WTC11 (cell line): Measurements from ENCODE around the gene BZW2. TPM values are rescaled to one million over a fixed set of nuclear protein-coding genes. Genes with fewer than 3 reads are reported as not detected.

ENCODE experiments used
- ATAC-seq: fragments of 200-7000 bp; cut with Tn5 transposase; 2 replicates; pipeline ENCODE4 v1.10.0; 2021; ENCODE audit warnings: mild to moderate bottlenecking, moderate library complexity
- CTCF ChIA-PET: fragments of 300-600 bp; sonication (Branson Sonifier 250); formaldehyde crosslinking; loops from one replicate; lab custom pipeline; 2021; ENCODE audit warnings: antibody characterized with exemption; lab: Charles Lee
- POLR2A ChIA-PET: fragments of 350-600 bp; sonication (Branson Sonifier 250); formaldehyde crosslinking; loops from one replicate; lab custom pipeline; 2021; ENCODE audit warnings: antibody characterized with exemption; lab: Charles Lee
- DNase-seq: peaks from one replicate; pipeline ENCODE4 v3.0.0; 2021; ENCODE audit warnings: low spot score
- H3K27ac Mint-ChIP-seq: 2 replicates; pipeline ENCODE4 v1.8.0; 2021; ENCODE audit warnings: mixed read lengths
- H3K27me3 Mint-ChIP-seq: 2 replicates; pipeline ENCODE4 v1.8.0; 2021; ENCODE audit warnings: low read depth, mild to moderate bottlenecking, moderate library complexity, mixed read lengths
- H3K36me3 Mint-ChIP-seq: 2 replicates; pipeline ENCODE4 v1.8.0; 2021; ENCODE audit warnings: mixed read lengths
- H3K4me1 Mint-ChIP-seq: 2 replicates; pipeline ENCODE4 v1.8.0; 2022; ENCODE audit warnings: mixed read lengths
- H3K4me3 Mint-ChIP-seq: 2 replicates; pipeline ENCODE4 v1.8.0; 2021; ENCODE audit warnings: mild to moderate bottlenecking, moderate library complexity, mixed read lengths
- H3K9me3 Mint-ChIP-seq: 2 replicates; pipeline ENCODE4 v1.8.0; 2021; ENCODE audit warnings: mixed read lengths
- ATF1 ChIP-seq: sonication (generic); formaldehyde crosslinking; IDR thresholded peaks from 2 replicates; pipeline ENCODE4 v1.8.1; 2023; ENCODE audit warnings: mild to moderate bottlenecking, moderate library complexity, missing genetic modification reagents
- E2F4 ChIP-seq: sonication (generic); formaldehyde crosslinking; IDR thresholded peaks from 2 replicates; pipeline ENCODE4 v1.8.1; 2022; ENCODE audit warnings: low read depth, mild to moderate bottlenecking, moderate library complexity, missing genetic modification reagents, borderline replicate concordance
- E2F5 ChIP-seq: sonication (generic); formaldehyde crosslinking; IDR thresholded peaks from 2 replicates; pipeline ENCODE4 v1.8.1; 2022; ENCODE audit warnings: mild to moderate bottlenecking, moderate library complexity, missing genetic modification reagents
- FOXJ3 ChIP-seq: sonication (generic); formaldehyde crosslinking; IDR thresholded peaks from 2 replicates; pipeline ENCODE4 v1.9.0; 2021; ENCODE audit warnings: missing genetic modification reagents, mild to moderate bottlenecking, borderline replicate concordance
- FOXP1 ChIP-seq: sonication (generic); formaldehyde crosslinking; IDR thresholded peaks from 2 replicates; pipeline ENCODE4 v1.8.0; 2022; ENCODE audit warnings: missing genetic modification reagents, mild to moderate bottlenecking, moderate library complexity, borderline replicate concordance
- GRHL2 ChIP-seq: fragments of 250-450 bp; sonication (Bioruptor Pico); IDR thresholded peaks from 2 replicates; pipeline ENCODE4 v1.8.0; 2022; ENCODE audit warnings: mild to moderate bottlenecking, moderate library complexity; ENCODE audit not compliant: insufficient replicate concordance, severe bottlenecking
- HMGA2 ChIP-seq: fragments of 250-450 bp; sonication (Bioruptor Pico); IDR thresholded peaks from 2 replicates; pipeline ENCODE4 v1.4.0; 2021; ENCODE audit warnings: mild to moderate bottlenecking, moderate library complexity
- IRF2 ChIP-seq: sonication (generic); formaldehyde crosslinking; IDR thresholded peaks from 2 replicates; pipeline ENCODE4 v1.8.0; 2022; ENCODE audit warnings: low read depth, missing genetic modification reagents, borderline replicate concordance
- JUN ChIP-seq: sonication (generic); formaldehyde crosslinking; IDR thresholded peaks from 2 replicates; pipeline ENCODE4 v1.8.0; 2023; ENCODE audit warnings: mild to moderate bottlenecking, missing genetic modification reagents
- NFATC4 ChIP-seq: fragments of 250-450 bp; sonication (Bioruptor Pico); IDR thresholded peaks from 2 replicates; pipeline ENCODE4 v1.9.0; 2021; ENCODE audit warnings: mild to moderate bottlenecking
- NFE2L1 ChIP-seq: sonication (generic); formaldehyde crosslinking; IDR thresholded peaks from 2 replicates; pipeline ENCODE4 v1.8.1; 2023; ENCODE audit warnings: missing genetic modification reagents
- NR3C1 ChIP-seq: sonication (generic); formaldehyde crosslinking; conservative IDR thresholded peaks from 2 replicates; pipeline ENCODE4 v1.8.1; 2023; ENCODE audit warnings: low read depth, mild to moderate bottlenecking, missing genetic modification reagents
- OVOL2 ChIP-seq: fragments of 250-450 bp; sonication (Bioruptor Pico); IDR thresholded peaks from 2 replicates; pipeline ENCODE4 v1.9.0; 2021; ENCODE audit warnings: mild to moderate bottlenecking, borderline replicate concordance
- TCF7 ChIP-seq: sonication (generic); formaldehyde crosslinking; IDR thresholded peaks from 2 replicates; pipeline ENCODE4 v1.8.0; 2022; ENCODE audit warnings: mild to moderate bottlenecking, low read depth, missing genetic modification reagents, moderate library complexity
- ZNF121 ChIP-seq: sonication (generic); formaldehyde crosslinking; IDR thresholded peaks from 2 replicates; pipeline ENCODE4 v1.8.0; 2023; ENCODE audit warnings: missing genetic modification reagents
- ZNF232 ChIP-seq: sonication (generic); formaldehyde crosslinking; IDR thresholded peaks from 2 replicates; pipeline ENCODE4 v1.8.0; 2022; ENCODE audit warnings: mild to moderate bottlenecking, missing genetic modification reagents
- ZNF423 ChIP-seq: fragments of 250-450 bp; sonication (Bioruptor Pico); IDR thresholded peaks from 2 replicates; pipeline ENCODE4 v2.1.2; 2022; ENCODE audit warnings: mild to moderate bottlenecking, moderate library complexity
- ZNF532 ChIP-seq: fragments of 250-450 bp; sonication (Bioruptor Pico); IDR thresholded peaks from 2 replicates; pipeline ENCODE4 v1.9.0; 2021; ENCODE audit warnings: mild to moderate bottlenecking, borderline replicate concordance
- total RNA-seq: library from RNA; stranded (reverse); gene quantifications from 3 replicates; pipeline ENCODE4 v1.2.3, GENCODE V29; 2021
- TF ChIP-seq, protein P1 (sequence below): sonication (generic); formaldehyde crosslinking; IDR thresholded peaks from 2 replicates; pipeline ENCODE4 v1.8.0; 2023; ENCODE audit warnings: missing genetic modification reagents
- TF ChIP-seq, protein P2 (sequence below): fragments of 250-450 bp; sonication (Bioruptor Pico); IDR thresholded peaks from 2 replicates; pipeline ENCODE4 v1.8.0; 2021; ENCODE audit warnings: mild to moderate bottlenecking
- TF ChIP-seq, protein P3 (sequence below): sonication (generic); formaldehyde crosslinking; IDR thresholded peaks from 2 replicates; pipeline ENCODE4 v1.8.0; 2022; ENCODE audit warnings: mild to moderate bottlenecking, missing genetic modification reagents
- TF ChIP-seq, protein P4 (sequence below): sonication (generic); formaldehyde crosslinking; IDR thresholded peaks from 2 replicates; pipeline ENCODE4 v1.8.1; 2023; ENCODE audit warnings: mild to moderate bottlenecking, missing genetic modification reagents, moderate library complexity

The BZW2 gene
- total RNA-seq, 1 experiment from 2014 or later, result 105 TPM

DNA sequence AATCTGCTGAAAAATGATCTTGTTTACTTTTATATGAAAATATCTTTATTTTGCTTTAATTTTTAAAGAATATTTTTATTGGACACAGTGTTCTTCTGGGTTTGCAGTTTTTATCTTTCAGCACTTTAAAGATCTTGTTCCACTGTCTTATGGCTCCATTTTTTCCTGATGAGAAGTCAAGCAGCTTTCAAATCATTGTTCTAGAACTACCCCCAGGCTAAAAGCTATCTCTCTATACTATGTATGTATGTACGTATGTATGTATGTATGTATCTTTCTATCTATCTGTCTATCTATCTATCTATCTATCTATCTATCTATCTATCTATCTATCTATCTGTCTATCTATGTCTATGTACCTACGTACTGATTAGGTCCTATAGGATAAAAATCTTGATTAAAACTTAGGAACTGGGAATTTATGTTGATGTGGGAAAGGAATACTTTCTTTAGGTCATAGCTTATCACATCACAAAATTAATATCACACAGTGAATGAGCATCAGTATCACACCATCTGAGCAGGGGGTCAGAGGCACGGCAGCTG is 72.2 kb downstream of the BZW2 start (continued):
- TF ChIP-seq E2F5 (no peak), NFATC4 (CRISPR knock-in tag) (no peak)

DNA sequence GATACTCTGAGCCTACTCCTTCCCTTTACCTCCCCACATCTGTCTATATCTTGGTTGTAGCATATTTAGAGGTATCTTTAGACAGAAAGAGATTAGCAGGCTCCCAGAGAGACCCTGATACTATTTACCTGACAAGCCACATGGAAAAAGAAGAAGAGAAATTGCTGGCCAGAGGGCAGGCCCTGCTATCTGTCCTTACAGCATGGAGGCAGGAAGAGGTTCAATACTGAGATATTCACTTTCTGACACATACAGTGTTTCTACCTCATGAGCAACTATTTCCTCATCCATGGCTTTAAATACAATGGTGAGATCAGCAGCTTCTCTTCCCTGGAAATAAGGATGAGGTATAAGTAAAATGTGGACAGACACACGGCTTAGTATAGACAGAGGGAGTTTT is 73.7 kb downstream of the BZW2 start:
- H3K4me1 Mint-ChIP-seq, result peaks cover 4% of the 10 kb centered on the region
- ATAC-seq (no peak), DNase-seq (no peak)
- H3K27ac Mint-ChIP-seq, result peak overlapping the region; percentile 6
- ChIA-PET POLR2A (no interaction called here), CTCF (no interaction called here)
- H3K36me3 Mint-ChIP-seq, result no peaks in the 10 kb centered on the region
- no peaks in the 10 kb centered on the region for H3K27me3 Mint-ChIP-seq
- H3K9me3 Mint-ChIP-seq, result no peaks in the 10 kb centered on the region
- H3K4me3 Mint-ChIP-seq, result no peak overlapping the region
- TF ChIP-seq, protein P1, sequence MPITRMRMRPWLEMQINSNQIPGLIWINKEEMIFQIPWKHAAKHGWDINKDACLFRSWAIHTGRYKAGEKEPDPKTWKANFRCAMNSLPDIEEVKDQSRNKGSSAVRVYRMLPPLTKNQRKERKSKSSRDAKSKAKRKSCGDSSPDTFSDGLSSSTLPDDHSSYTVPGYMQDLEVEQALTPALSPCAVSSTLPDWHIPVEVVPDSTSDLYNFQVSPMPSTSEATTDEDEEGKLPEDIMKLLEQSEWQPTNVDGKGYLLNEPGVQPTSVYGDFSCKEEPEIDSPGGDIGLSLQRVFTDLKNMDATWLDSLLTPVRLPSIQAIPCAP (CRISPR knock-in tag), result no peak
- TF ChIP-seq JUN (CRISPR knock-in tag), result no peak
- TF ChIP-seq NFE2L1 (CRISPR knock-in tag), result no peak
- no peak for TF ChIP-seq HMGA2 (CRISPR knock-in tag)

- ATAC-seq (no peak), DNase-seq (no peak)
- ChIA-PET POLR2A (interaction anchor here (0.6 kb wide), 1 partner anchor 61 kb away, joined by 3 read pairs; no protein-coding TSS in a partner anchor), CTCF (no interaction called here)
- Mint-ChIP-seq H3K4me1 (peaks cover 4% of the 10 kb centered on the region), H3K27me3 (no peaks in the 10 kb centered on the region), H3K36me3 (no peaks in the 10 kb centered on the region), H3K27ac (peak overlapping the region; percentile 83), H3K9me3 (no peaks in the 10 kb centered on the region), H3K4me3 (no peak overlapping the region)
- TF ChIP-seq OVOL2 (CRISPR knock-in tag) (no peak), FOXP1 (CRISPR knock-in tag) (no peak), ZNF121 (CRISPR knock-in tag) (no peak), TCF7 (CRISPR knock-in tag) (no peak), ATF1 (CRISPR knock-in tag) (no peak), E2F4 (CRISPR knock-in tag) (no peak), NR3C1 (no peak), FOXJ3 (CRISPR knock-in tag) (no peak), GRHL2 (no peak), ZNF232 (CRISPR knock-in tag) (no peak), ZNF532 (no peak), ZNF423 (CRISPR knock-in tag) (no peak), IRF2 (no peak)
- TF ChIP-seq, protein P2, sequence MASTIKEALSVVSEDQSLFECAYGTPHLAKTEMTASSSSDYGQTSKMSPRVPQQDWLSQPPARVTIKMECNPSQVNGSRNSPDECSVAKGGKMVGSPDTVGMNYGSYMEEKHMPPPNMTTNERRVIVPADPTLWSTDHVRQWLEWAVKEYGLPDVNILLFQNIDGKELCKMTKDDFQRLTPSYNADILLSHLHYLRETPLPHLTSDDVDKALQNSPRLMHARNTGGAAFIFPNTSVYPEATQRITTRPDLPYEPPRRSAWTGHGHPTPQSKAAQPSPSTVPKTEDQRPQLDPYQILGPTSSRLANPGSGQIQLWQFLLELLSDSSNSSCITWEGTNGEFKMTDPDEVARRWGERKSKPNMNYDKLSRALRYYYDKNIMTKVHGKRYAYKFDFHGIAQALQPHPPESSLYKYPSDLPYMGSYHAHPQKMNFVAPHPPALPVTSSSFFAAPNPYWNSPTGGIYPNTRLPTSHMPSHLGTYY (CRISPR knock-in tag), result no peak
- TF ChIP-seq, protein P3, sequence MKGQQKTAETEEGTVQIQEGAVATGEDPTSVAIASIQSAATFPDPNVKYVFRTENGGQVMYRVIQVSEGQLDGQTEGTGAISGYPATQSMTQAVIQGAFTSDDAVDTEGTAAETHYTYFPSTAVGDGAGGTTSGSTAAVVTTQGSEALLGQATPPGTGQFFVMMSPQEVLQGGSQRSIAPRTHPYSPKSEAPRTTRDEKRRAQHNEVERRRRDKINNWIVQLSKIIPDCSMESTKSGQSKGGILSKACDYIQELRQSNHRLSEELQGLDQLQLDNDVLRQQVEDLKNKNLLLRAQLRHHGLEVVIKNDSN (CRISPR knock-in tag), result no peak
- TF ChIP-seq, protein P1 (CRISPR knock-in tag), result no peak
- TF ChIP-seq, protein P4, sequence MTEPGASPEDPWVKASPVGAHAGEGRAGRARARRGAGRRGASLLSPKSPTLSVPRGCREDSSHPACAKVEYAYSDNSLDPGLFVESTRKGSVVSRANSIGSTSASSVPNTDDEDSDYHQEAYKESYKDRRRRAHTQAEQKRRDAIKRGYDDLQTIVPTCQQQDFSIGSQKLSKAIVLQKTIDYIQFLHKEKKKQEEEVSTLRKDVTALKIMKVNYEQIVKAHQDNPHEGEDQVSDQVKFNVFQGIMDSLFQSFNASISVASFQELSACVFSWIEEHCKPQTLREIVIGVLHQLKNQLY (CRISPR knock-in tag), result no peak
Measured at GRCh38 chr7:16721541-16721940, 75.6 kb downstream of the BZW2 start.
